ENCODE data around the gene TEX35.
A peak's percentile ranks its signal among the peaks of the same experiment; 100 is the strongest.

The TEX35 gene

DNA sequence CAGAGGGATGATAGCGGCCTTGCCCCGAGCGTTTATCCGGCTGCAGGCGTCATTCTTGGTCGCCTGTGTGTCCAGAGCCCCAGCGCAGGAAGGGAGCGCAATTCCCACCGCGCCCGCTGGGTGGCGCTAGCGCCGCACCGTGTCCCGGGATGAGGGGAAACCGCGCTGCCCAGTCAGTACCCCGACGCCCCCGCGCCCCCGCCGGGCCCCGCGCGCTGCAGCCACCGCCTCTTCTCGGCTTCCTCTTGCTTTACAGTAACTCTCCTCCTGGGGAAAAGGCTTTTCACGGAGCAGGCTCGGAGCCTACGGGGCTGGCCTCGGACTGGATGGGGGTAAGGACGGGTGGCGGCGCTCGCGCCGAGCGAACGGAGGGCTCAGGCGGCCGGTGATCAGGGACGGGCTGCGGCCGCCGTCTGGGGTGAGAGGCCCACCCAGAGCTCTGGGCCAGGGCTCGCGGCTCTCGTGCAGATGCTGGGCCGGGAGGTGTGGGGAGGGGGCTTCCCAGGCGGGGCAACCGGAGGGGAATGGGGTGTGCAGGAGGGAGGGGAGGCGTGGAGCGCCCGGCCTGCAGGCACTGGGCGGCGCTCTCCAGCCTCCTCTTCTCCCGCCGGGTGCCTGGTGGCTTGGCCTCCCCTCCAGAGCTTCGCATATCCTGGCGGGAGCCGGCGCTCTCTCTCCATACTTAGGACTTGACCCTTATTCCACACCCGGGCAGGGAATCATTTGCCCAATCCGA lies 29.8 kb downstream of the TEX35 start:
- peak overlapping the region; percentile 77 for H3K4me3 ChIP-seq (ENCODE audit: low read depth, low read length)
- TF ChIP-seq MYC (IDR thresholded peaks at IDR 0.05; ENCODE audit: low read depth, low read length) = no peak
- TF ChIP-seq, protein P1, sequence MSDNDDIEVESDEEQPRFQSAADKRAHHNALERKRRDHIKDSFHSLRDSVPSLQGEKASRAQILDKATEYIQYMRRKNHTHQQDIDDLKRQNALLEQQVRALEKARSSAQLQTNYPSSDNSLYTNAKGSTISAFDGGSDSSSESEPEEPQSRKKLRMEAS (IDR thresholded peaks at IDR 0.05; ENCODE audit: low read depth, low read length) = 0 out of 2 replicates have a peak, but pooled peaks have one; percentile 20
- TF ChIP-seq, protein P2, sequence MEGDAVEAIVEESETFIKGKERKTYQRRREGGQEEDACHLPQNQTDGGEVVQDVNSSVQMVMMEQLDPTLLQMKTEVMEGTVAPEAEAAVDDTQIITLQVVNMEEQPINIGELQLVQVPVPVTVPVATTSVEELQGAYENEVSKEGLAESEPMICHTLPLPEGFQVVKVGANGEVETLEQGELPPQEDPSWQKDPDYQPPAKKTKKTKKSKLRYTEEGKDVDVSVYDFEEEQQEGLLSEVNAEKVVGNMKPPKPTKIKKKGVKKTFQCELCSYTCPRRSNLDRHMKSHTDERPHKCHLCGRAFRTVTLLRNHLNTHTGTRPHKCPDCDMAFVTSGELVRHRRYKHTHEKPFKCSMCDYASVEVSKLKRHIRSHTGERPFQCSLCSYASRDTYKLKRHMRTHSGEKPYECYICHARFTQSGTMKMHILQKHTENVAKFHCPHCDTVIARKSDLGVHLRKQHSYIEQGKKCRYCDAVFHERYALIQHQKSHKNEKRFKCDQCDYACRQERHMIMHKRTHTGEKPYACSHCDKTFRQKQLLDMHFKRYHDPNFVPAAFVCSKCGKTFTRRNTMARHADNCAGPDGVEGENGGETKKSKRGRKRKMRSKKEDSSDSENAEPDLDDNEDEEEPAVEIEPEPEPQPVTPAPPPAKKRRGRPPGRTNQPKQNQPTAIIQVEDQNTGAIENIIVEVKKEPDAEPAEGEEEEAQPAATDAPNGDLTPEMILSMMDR (IDR thresholded peaks at IDR 0.05; ENCODE audit: low read depth, low read length) = peak; percentile 67
- DNase-seq (ENCODE audit: low read depth) = peak; percentile 93

DNA sequence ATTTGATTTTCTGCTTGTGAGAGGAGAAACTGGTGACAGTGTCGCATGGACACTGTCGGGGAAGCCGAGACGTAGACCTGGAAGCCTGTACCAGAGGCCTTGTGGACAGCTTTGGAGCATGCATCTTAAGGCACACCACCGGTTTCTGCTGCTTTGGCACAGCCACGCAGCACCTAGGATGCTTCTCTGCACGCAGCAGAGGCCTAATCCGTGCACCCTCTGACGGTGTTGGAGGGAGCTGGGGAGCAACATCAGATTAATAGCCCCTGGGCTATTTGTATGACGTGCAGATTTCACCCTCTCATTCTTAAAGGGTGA lies 30.3 kb downstream of the TEX35 start:
- H3K4me3 ChIP-seq (ENCODE audit: low read depth, low read length) = peak overlapping the region; percentile 55
- DNase-seq (ENCODE audit: low read depth) = no peak
- TF ChIP-seq POLR2A (IDR thresholded peaks at IDR 0.05; ENCODE audit: extremely low read depth, insufficient read length) (no peak), MYC (IDR thresholded peaks at IDR 0.05; ENCODE audit: low read depth, low read length) (no peak)
- TF ChIP-seq, protein P2 (IDR thresholded peaks at IDR 0.05; ENCODE audit: low read depth, low read length) = no peak
- TF ChIP-seq, protein P1 (IDR thresholded peaks at IDR 0.05; ENCODE audit: low read depth, low read length) = no peak

DNA sequence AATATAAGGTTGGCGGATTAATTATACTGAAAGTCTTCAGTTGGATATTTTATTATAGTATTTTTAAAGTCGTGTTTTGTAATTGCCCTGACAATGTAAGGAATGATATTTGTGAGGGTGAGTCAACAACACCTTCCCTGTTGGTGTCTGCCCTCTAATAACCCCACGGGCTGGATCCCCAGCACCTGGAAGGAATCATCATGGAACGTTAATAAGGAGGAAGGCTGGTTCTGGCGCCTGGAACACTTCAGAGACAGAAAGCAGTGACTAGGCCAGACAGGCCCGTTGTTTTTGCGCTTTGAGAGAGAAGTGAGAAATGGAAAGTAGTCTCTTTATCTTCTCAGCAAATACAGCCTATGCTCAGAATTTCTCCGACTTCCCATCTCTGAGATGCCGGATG lies 31.6 kb downstream of the TEX35 start:
- TF ChIP-seq MYC (IDR thresholded peaks at IDR 0.05; ENCODE audit: low read depth, low read length) = no peak
- TF ChIP-seq POLR2A (IDR thresholded peaks at IDR 0.05; ENCODE audit: extremely low read depth, insufficient read length) = no peak
- TF ChIP-seq, protein P1 (IDR thresholded peaks at IDR 0.05; ENCODE audit: low read depth, low read length) = no peak
- TF ChIP-seq, protein P2 (IDR thresholded peaks at IDR 0.05; ENCODE audit: low read depth, low read length) = no peak
- no peak for DNase-seq (ENCODE audit: low read depth)
- H3K4me3 ChIP-seq (ENCODE audit: low read depth, low read length) = no peak overlapping the region

DNA sequence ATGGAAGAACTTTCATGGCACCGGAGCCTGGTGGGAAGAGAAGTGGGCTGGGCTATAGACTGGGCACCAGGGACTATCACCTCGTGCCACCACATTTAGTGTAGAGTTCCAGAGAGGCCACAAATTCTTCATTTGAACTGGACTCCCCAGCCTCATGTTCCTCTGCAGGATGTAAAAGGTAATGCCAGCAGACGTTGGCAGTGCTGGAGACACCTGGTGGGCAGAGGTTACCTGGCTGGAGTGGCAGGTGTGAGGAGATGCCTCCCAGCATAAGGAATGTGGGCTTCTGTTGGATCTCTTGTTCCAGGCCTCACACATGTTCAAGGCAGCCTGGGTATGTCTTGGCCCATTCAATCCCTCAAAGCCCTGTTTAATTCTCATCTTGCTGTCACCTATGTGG lies 35.2 kb downstream of the TEX35 start:
- H3K4me3 ChIP-seq (ENCODE audit: low read depth, low read length) = no peak overlapping the region
- TF ChIP-seq, protein P2 (IDR thresholded peaks at IDR 0.05; ENCODE audit: low read depth, low read length) = no peak
- no peak for TF ChIP-seq MYC (IDR thresholded peaks at IDR 0.05; ENCODE audit: low read depth, low read length)
- TF ChIP-seq POLR2A (IDR thresholded peaks at IDR 0.05; ENCODE audit: extremely low read depth, insufficient read length) = no peak
- TF ChIP-seq, protein P1 (IDR thresholded peaks at IDR 0.05; ENCODE audit: low read depth, low read length) = no peak
- no peak for DNase-seq (ENCODE audit: low read depth)

DNA sequence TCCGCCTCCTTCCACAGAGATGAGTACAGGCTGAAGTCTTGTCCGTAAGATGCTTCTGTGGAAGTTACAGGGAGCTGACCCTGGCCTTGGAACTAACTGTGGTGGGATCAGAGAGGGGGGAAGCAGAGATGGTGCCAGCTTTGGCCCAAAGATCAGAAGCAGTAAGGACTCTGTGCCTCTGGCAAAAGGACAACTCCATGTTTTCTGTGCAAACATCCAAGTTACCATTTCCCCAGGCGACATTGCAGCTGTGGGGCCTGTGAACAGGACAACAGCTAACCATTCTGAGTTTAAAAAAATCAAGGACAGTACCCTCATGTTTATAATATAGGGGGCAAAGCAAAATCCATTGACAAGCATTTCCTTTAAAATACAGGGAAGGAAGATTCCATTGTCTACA lies 38.4 kb downstream of the TEX35 start:
- DNase-seq (ENCODE audit: low read depth) = no peak
- H3K4me3 ChIP-seq (ENCODE audit: low read depth, low read length) = no peak overlapping the region
- TF ChIP-seq POLR2A (IDR thresholded peaks at IDR 0.05; ENCODE audit: extremely low read depth, insufficient read length) (no peak), MYC (IDR thresholded peaks at IDR 0.05; ENCODE audit: low read depth, low read length) (no peak)
- TF ChIP-seq, protein P2 (IDR thresholded peaks at IDR 0.05; ENCODE audit: low read depth, low read length) = no peak
- TF ChIP-seq, protein P1 (IDR thresholded peaks at IDR 0.05; ENCODE audit: low read depth, low read length) = no peak
